HG02852 (cell line): ENCODE data around the gene ANKDD1B.

Experiments
- ATAC-seq: cut with Tn5 transposase; IDR thresholded peaks from one replicate; pipeline ENCODE4 v1.9.1; 2021; ENCODE audit warnings: mild to moderate bottlenecking, moderate library complexity; ENCODE audit not compliant: unreplicated experiment

The ANKDD1B gene

GRCh38 chr5:75659791-75660450 is 48.7 kb downstream of the ANKDD1B start:
- no peak for ATAC-seq

GRCh38 chr5:75660678-75661465 is 49.6 kb downstream of the ANKDD1B start:
- peak; percentile 62 for ATAC-seq

- ATAC-seq = no peak
Observed at GRCh38 chr5:75662061-75662460, 50.8 kb downstream of the ANKDD1B start.

- ATAC-seq = no peak
Observed at GRCh38 chr5:75663579-75664284, 52.5 kb downstream of the ANKDD1B start.

- no peak for ATAC-seq
Observed at GRCh38 chr5:75664979-75665378, 53.7 kb downstream of the ANKDD1B start.

- ATAC-seq = no peak
Observed at GRCh38 chr5:75666801-75667200, 55.5 kb downstream of the ANKDD1B start.

- no peak for ATAC-seq
Observed at GRCh38 chr5:75667586-75667985, 56.3 kb downstream of the ANKDD1B start.

GRCh38 chr5:75668445-75668844 is 57.2 kb downstream of the ANKDD1B start:
- ATAC-seq = no peak

GRCh38 chr5:75668977-75669689 is 57.9 kb downstream of the ANKDD1B start:
- ATAC-seq = peak; percentile 94

- ATAC-seq = no peak
Observed at GRCh38 chr5:75670577-75670976, 59.3 kb downstream of the ANKDD1B start.

- ATAC-seq = no peak
Observed at GRCh38 chr5:75671506-75671905, 60.3 kb downstream of the ANKDD1B start.

- ATAC-seq = no peak
Observed at GRCh38 chr5:75672616-75673015, 61.4 kb downstream of the ANKDD1B start.

GRCh38 chr5:75675783-75676182 is 64.5 kb downstream of the ANKDD1B start:
- no peak for ATAC-seq

GRCh38 chr5:75677607-75678006 is 66.4 kb downstream of the ANKDD1B start:
- ATAC-seq = no peak

GRCh38 chr5:75678155-75678554 is 66.9 kb downstream of the ANKDD1B start:
- no peak for ATAC-seq

GRCh38 chr5:75681125-75681830 is 70.0 kb downstream of the ANKDD1B start:
- no peak for ATAC-seq

- no peak for ATAC-seq
Observed at GRCh38 chr5:75685141-75685540, 73.9 kb downstream of the ANKDD1B start.

- no peak for ATAC-seq
Observed at GRCh38 chr5:75686480-75686879, 75.2 kb downstream of the ANKDD1B start.

- ATAC-seq = no peak
Observed at GRCh38 chr5:75690669-75691068, 79.4 kb downstream of the ANKDD1B start.

GRCh38 chr5:75694781-75695180 is 83.5 kb downstream of the ANKDD1B start:
- no peak for ATAC-seq
